8988T (cell line): ENCODE results near the gene LRRC42.
"Not testable (repeated sequence)": the region's sequence is repeated elsewhere in the genome, so short reads cannot be mapped to it uniquely, and the experiment has no call there.

ENCODE experiments used
- DNase-seq: peaks from one replicate; pipeline ENCODE4 v3.0.0; 2011

The LRRC42 gene

GRCh38 chr1:53971718-53972117 lies 25.6 kb downstream of the LRRC42 start:
- DNase-seq = no peak

GRCh38 chr1:53975861-53976260 lies 29.7 kb downstream of the LRRC42 start:
- DNase-seq = no peak

DNA sequence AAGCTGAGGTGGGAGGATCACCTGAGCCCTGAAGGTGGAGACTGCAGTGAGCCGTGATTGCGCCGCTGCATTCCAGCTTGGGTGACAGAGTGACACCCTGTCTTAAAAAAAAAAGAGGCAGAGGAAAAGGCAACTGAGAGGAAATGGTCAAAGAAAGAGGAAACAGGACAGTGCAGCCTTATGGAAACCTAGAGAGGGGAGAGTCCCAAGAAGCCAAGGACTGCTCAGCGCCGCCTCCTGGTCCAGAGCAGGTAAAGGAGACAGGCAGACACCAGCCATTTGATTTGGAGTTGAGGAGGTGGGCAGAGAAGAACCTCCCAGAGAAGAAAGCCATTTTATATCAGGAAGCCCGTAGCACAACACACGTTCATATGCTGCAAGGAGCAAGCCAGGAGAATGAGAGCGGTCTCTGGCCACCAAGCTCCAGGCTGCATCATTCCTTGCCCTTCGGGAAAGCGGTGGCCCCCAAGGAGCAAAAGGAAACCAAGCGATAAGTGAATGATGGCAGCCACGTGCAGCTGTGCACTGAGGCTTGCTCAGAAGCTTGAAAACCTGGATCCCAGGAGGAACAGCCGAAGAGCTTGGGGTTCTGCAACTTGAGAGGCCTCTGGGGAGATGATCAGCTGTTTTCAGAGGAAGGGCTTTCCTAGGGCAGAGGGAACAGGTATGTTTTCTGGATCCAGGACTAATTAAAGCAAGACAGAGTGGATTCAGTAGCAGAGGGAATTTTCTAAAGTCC lies 33.7 kb downstream of the LRRC42 start:
- DNase-seq = no peak

DNA sequence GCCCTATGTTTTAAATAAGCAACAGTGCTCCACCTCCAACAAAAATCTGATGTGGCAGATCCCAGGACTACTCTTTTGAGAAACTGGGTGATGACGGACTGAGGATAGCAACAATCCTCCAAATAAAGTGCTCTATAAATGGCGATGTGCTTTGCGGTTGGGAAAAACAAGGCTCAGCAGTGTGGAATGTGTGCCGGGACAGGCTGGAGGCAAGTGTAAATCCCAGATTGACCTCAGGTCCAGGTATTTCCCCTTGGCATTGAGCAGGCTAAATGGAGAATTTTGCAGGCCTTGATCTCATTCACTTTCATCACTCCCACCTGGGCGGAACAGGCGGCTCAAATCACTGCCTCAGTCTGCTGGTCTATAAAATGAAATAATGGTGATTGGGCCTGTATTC lies 35.1 kb downstream of the LRRC42 start:
- no peak for DNase-seq

GRCh38 chr1:53982034-53982762 lies 36.0 kb downstream of the LRRC42 start:
- DNase-seq = no peak

DNA sequence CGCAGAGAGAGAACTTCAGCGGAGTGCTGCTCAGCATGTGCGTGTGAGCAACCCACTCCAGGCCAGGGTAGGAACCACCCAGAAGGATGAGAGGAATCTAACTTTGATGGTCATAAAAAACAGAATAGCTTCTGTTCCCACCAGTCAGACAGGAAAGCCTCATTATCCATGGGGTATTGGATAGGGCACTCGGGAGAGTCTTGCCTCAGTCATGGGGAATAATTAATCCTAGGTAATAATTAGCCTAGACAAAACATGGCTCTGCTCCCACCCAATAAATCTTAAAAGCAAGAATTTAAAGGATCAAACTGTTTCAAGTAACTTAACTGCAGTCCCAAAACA lies 36.6 kb downstream of the LRRC42 start:
- DNase-seq = no peak

- DNase-seq = no peak
Measured at GRCh38 chr1:53984726-53985125, 38.6 kb downstream of the LRRC42 start.

- DNase-seq = no peak
Measured at GRCh38 chr1:53986458-53986857, 40.3 kb downstream of the LRRC42 start.

GRCh38 chr1:53987880-53988279 lies 41.7 kb downstream of the LRRC42 start:
- no peak for DNase-seq

DNA sequence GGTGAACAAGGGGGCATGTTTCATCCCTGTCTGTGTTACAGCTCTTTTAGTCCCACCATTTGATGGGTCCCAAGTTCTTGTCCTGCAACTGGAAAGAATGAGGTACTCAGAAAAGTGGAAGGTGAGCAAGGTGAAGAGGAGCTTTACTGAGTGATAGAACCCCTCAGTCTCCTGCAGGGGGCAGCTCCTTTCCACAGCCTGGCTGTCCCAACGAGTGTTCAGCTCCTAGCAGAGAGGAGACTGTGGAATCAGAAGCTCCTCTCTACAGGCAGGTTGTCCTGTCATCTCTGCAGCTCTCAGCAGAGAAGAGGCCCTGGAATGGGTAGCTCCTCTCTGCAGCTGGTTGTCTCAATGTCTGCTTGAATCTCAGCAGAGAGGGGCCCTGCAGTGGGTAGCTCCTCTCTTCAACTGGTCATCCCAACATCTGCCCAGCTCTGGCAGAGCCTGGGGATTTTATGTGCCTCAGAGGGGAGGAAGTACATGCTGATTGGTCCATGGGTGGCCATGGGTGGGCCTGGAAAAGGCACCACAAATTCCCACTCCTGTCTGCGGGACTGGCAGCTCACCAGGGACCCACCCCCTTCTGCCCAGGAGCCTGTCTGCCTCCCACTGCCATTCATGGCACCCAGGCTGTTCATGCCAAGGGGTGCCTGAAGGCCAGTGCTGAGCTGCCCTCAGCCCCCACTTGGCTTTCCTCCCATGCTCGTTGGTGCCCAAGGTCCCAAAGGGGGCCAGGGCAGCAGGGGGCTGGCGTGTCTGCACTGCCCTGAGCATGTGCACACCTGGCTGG lies 46.1 kb downstream of the LRRC42 start:
- no peak for DNase-seq

DNA sequence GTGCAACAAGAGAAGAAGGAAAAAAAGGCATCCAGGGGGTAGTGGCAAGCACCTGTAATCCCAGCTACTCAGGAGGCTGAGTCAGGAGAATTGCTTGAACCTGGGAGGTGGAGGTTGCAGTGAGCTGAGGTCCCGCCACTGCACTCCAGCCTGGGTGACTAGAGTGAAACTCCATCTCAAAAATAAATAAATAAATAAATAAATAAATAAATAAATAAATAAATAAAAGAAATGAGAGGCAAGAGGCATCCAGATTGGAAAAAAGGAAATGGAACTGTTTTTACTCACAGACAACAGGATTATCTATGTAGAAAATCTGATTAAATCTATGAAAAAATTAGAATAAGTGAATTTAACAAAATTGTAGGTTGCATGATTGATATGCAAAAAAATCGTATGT lies 48.4 kb downstream of the LRRC42 start:
- not testable (repeated sequence) for DNase-seq

DNA sequence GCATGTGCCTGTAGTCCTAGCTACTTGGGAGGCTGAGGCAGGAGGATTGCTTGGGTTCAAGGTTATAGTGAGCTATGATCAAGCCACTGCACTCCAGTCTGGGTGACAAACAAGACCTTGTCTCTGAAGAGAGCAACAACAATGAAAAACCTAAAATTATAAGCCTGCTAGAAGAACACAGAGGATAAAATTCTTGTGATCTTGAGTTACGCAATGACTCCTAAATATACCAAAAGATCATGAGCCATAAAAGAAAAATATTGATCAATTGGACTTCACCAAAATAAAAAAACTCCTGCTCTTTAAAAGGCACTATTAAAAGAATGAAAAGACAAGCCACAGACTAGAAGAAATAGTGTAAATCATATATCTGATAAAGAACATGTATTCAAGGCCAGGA lies 49.5 kb downstream of the LRRC42 start:
- no peak for DNase-seq

GRCh38 chr1:53998223-53998622 lies 52.1 kb downstream of the LRRC42 start:
- no peak for DNase-seq

- no peak for DNase-seq
Measured at GRCh38 chr1:53999920-54000319, 53.8 kb downstream of the LRRC42 start.

- DNase-seq = no peak
Measured at GRCh38 chr1:54001591-54001990, 55.4 kb downstream of the LRRC42 start.

GRCh38 chr1:54002544-54003248 lies 56.5 kb downstream of the LRRC42 start:
- no peak for DNase-seq

GRCh38 chr1:54003249-54003646 lies 57.1 kb downstream of the LRRC42 start:
- no peak for DNase-seq

DNA sequence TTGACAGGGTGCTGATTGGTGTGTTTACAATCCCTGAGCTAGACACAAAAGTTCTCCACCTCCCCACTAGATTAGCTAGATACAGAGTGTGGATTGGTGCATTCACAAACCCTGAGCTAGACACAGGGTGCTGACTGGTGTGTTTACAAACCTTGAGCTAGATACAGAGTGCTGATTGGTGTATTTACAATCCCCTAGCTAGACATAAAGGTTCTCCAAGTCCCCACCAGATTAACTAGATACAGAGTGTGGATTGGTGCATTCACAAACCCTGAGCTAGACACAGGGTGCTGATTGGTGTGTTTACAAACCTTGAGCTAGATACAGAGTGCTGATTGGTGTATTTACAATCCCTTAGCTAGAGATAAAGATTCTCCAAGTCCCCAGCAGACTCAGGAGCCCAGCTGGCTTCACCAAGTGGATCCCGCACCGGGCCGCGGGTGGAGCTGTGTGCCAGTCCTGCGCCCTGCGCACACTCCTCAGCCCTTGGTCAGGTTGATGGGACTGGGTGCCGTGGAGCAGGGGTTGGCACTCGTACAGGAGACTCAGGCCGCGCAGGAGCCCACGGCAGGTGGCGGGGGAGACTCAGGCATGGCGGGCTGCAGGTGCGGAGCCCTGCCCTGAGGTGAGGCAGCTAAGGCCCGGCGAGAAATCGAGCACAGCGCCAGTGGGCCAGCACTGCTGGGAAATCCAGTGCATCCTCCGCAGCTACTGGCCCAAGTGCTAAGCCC lies 57.8 kb downstream of the LRRC42 start:
- DNase-seq = not testable (repeated sequence)

DNA sequence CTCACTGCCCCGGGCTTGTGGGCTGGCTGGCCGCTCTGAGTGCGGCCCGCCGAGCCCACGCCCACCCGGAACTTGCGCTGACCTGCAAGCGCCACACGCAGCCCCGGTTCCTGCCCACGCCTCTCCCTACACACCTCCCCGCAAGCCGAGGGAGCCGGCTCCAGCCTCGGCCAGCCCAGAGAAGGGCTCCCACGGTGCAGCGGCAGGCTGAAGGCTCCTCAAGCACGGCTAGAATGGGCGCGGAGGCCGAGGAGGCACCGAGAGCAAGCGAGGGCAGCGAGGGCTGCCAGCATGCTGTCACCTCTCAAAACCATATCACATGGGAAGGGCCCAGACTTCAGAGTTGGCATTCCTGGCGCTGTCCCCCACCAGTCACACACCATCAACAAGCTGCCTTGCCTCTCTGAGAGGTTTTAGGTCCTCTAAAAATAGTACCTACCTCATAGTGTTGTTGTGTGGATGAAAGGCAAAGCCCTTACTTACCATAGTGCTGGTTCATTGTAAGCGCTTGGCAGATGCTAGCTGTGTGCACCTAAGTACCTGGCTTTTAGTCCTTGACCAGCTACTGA lies 58.4 kb downstream of the LRRC42 start:
- DNase-seq = no peak

DNA sequence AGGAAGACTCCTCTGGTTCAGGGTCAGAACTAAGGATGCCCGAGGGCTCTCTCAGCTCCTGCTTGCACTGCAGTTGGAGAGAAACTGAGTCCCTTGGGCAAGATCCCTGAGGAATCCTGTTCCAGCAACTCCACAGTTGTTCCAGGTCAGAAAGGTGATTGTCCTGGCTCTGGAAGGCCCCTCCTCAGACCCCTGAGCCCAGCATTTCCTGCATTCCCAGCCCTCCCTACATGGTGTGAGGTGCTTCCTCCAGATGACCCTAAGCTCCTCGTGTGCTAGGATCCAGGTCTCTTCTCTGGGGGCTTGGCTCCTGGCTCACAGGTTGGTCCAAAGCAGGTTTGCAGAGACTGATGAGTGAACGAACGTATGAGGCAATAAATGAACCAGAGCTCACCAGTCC lies 60.4 kb downstream of the LRRC42 start:
- no peak for DNase-seq

GRCh38 chr1:54007613-54008012 lies 61.5 kb downstream of the LRRC42 start:
- no peak for DNase-seq

DNA sequence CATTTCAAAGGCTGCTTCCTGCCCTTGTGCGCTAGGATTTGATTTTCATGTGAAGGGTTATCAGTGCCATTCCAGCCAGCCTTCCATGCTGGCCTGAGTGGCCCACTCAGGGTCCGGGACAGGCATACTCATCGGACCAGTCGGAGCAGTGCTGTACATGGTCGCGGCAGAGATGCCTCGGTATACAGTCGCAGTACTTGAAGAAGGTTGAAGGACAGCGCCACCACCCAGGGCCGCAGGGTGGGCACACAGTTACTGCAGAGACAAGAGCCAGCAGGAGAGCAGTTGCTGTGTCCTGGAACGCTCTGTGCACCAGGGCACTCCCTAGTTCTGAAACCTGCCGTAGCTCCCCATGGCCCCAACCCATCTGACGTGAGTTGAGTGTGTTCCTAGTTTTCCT lies 62.7 kb downstream of the LRRC42 start:
- no peak for DNase-seq
